Mesenchymal stem cell (in vitro differentiated cells and primary cell): ENCODE measurements around the gene LIX1L.

Source experiments
- DNase-seq: peaks from one replicate; pipeline ENCODE4 v3.0.0-alpha.2; 2013
- H2AFZ ChIP-seq: one replicate; pipeline ENCODE4 v1.6.1; 2013; ENCODE audit warnings: low read depth, mild to moderate bottlenecking, control low read depth, inconsistent platforms, low read length, moderate library complexity
- H2AK5ac ChIP-seq: 2 replicates; pipeline ENCODE4 v1.6.1; 2013; ENCODE audit warnings: low read length, moderate library complexity, mild to moderate bottlenecking, inconsistent platforms; ENCODE audit not compliant: severe bottlenecking
- H2BK120ac ChIP-seq: one replicate; pipeline ENCODE4 v1.6.1; 2013; ENCODE audit warnings: low read depth, mild to moderate bottlenecking, inconsistent platforms, low read length, moderate library complexity
- H2BK12ac ChIP-seq, 2 experiments: one replicate each; pipeline ENCODE4 v1.6.1; 2013; ENCODE audit warnings: inconsistent platforms in 2 of 2, low read length in 2 of 2, mild to moderate bottlenecking in 2 of 2, moderate library complexity in 2 of 2, control low read depth in 1 of 2
- H2BK15ac ChIP-seq: one replicate; pipeline ENCODE4 v1.6.1; 2013; ENCODE audit warnings: mild to moderate bottlenecking, low read depth, inconsistent platforms; ENCODE audit not compliant: poor library complexity, severe bottlenecking
- H2BK5ac ChIP-seq: 2 replicates; pipeline ENCODE4 v1.6.1; 2013; ENCODE audit warnings: low read depth, mild to moderate bottlenecking, low read length, control low read depth, inconsistent platforms; ENCODE audit not compliant: poor library complexity, severe bottlenecking
- H3K14ac ChIP-seq, 2 experiments: one replicate each; pipeline ENCODE4 v1.6.1; 2013; ENCODE audit warnings: inconsistent platforms in 2 of 2, low read length in 2 of 2, control low read depth in 1 of 2, mild to moderate bottlenecking in 1 of 2, moderate library complexity in 1 of 2
- H3K18ac ChIP-seq, 2 experiments: one replicate each; pipeline ENCODE4 v1.6.1; 2013; ENCODE audit warnings: inconsistent platforms in 2 of 2, low read length in 2 of 2, control low read depth in 1 of 2, low read depth in 1 of 2, mild to moderate bottlenecking in 1 of 2
- H3K23ac ChIP-seq, 2 experiments: one replicate each; pipeline ENCODE4 v1.6.1; 2013; ENCODE audit warnings: inconsistent platforms in 2 of 2, low read length in 2 of 2, mild to moderate bottlenecking in 2 of 2, moderate library complexity in 2 of 2, control low read depth in 1 of 2
- H3K27ac ChIP-seq: 2 replicates; pipeline ENCODE4 v1.5.1; 2013; ENCODE audit warnings: mild to moderate bottlenecking, moderate library complexity, low read length, control low read depth, inconsistent platforms; ENCODE audit not compliant: poor library complexity, severe bottlenecking
- H3K27me3 ChIP-seq, 2 experiments: 2 replicates each; pipeline versions ENCODE4 v1.6.1 to v1.7.0; 2013; ENCODE audit warnings: low read length in 2 of 2, mild to moderate bottlenecking in 2 of 2, moderate library complexity in 2 of 2, control low read depth in 1 of 2, inconsistent platforms in 1 of 2; ENCODE audit not compliant: control insufficient read depth in 1 of 2, insufficient read depth in 1 of 2
- H3K36me3 ChIP-seq, 2 experiments: 2 replicates each; pipeline versions ENCODE4 v1.6.1 to v1.7.0; 2013; ENCODE audit warnings: low read length in 2 of 2, control low read depth in 1 of 2, inconsistent platforms in 1 of 2, low read depth in 1 of 2, mild to moderate bottlenecking in 1 of 2; ENCODE audit not compliant: insufficient read depth in 2 of 2, control insufficient read depth in 1 of 2
- H3K4ac ChIP-seq, 2 experiments: one replicate each; pipeline ENCODE4 v1.6.1; 2013; ENCODE audit warnings: inconsistent platforms in 2 of 2, low read length in 2 of 2, mild to moderate bottlenecking in 2 of 2, moderate library complexity in 2 of 2, control low read depth in 1 of 2, low read depth in 1 of 2
- H3K4me1 ChIP-seq: 2 replicates; pipeline ENCODE4 v1.6.1; 2013; ENCODE audit warnings: low read depth, low read length, control low read depth; ENCODE audit not compliant: control insufficient read depth, insufficient read depth
- H3K4me2 ChIP-seq: 2 replicates; pipeline ENCODE4 v1.6.1; 2013; ENCODE audit warnings: low read length, mild to moderate bottlenecking, inconsistent platforms; ENCODE audit not compliant: poor library complexity, severe bottlenecking
- H3K4me3 ChIP-seq, 2 experiments: 2 replicates each; pipeline versions ENCODE4 v1.5.1 to v1.7.0; 2013; ENCODE audit warnings: low read length in 2 of 2, mild to moderate bottlenecking in 2 of 2, control low read depth in 1 of 2, low read depth in 1 of 2; ENCODE audit not compliant: insufficient read depth in 1 of 2
- H3K79me1 ChIP-seq: replicated peaks from 2 replicates; pipeline ENCODE4 v1.6.1; 2013; ENCODE audit warnings: mild to moderate bottlenecking, control low read depth, low read length, inconsistent platforms; ENCODE audit not compliant: poor library complexity, severe bottlenecking
- H3K9ac ChIP-seq: 2 replicates; pipeline ENCODE4 v1.7.0; 2013; ENCODE audit warnings: mild to moderate bottlenecking, low read length, moderate library complexity
- H3K9me3 ChIP-seq: 2 replicates; pipeline ENCODE4 v1.7.0; 2013; ENCODE audit warnings: mild to moderate bottlenecking, low read length; ENCODE audit not compliant: control insufficient read depth
- H4K8ac ChIP-seq: one replicate; pipeline ENCODE4 v1.6.1; 2013; ENCODE audit warnings: inconsistent platforms, mild to moderate bottlenecking, low read length, moderate library complexity
- H4K91ac ChIP-seq: one replicate; pipeline ENCODE4 v1.6.1; 2013; ENCODE audit warnings: mild to moderate bottlenecking, low read length, inconsistent platforms
- WGBS: methylation state at CpG from one replicate; pipeline ENCODE4 v1.1.7; 2013; ENCODE audit warnings: mixed read lengths; 5-methylcytosine and 5-hydroxymethylcytosine counted together

Gene LIX1L

GRCh38 chr1:145959333-145959732 is 1.5 kb upstream of the LIX1L start:
- no peak overlapping the region for H3K4ac ChIP-seq
- H2AFZ ChIP-seq: no peak overlapping the region
- H3K27me3 ChIP-seq: no peaks in the 10 kb centered on the region
- H2AK5ac ChIP-seq: no peak overlapping the region
- H3K14ac ChIP-seq: no peak overlapping the region
- no peaks in the 10 kb centered on the region for H3K36me3 ChIP-seq
- H2BK120ac ChIP-seq: no peak overlapping the region
- peak overlapping the region; percentile 2 to 51 for H2BK12ac ChIP-seq
- H3K18ac ChIP-seq: no peak overlapping the region
- H2BK15ac ChIP-seq: no peak overlapping the region
- H3K27ac ChIP-seq: no peak overlapping the region
- H4K91ac ChIP-seq: no peak overlapping the region
- H4K8ac ChIP-seq: no peak overlapping the region
- H3K4me3 ChIP-seq: no peak overlapping the region
- H2BK5ac ChIP-seq: no peak overlapping the region
- peaks cover 26% of the 10 kb centered on the region for H3K4me1 ChIP-seq
- H3K4me2 ChIP-seq: no peak overlapping the region
- no peak for DNase-seq
- H3K9me3 ChIP-seq: no peaks in the 10 kb centered on the region
- no peak overlapping the region for H3K9ac ChIP-seq
- peaks cover 8% of the 10 kb centered on the region for H3K79me1 ChIP-seq
- no peak overlapping the region for H3K23ac ChIP-seq

GRCh38 chr1:145958734-145959133 is 917 bp upstream of the LIX1L start:
- Histone ChIP-seq H2BK5ac (no peak overlapping the region), H3K4me3 (no peak overlapping the region), H3K9me3 (no peaks in the 10 kb centered on the region), H2AFZ (no peak overlapping the region), H4K91ac (no peak overlapping the region), H3K4ac (no peak overlapping the region), H3K14ac (no peak overlapping the region), H3K23ac (no peak overlapping the region), H4K8ac (no peak overlapping the region), H2AK5ac (no peak overlapping the region), H3K27me3 (no peaks in the 10 kb centered on the region), H2BK12ac (no peak overlapping the region), H3K4me2 (no peak overlapping the region), H3K79me1 (peaks cover 11% of the 10 kb centered on the region), H2BK15ac (no peak overlapping the region), H3K27ac (no peak overlapping the region), H3K36me3 (no peaks in the 10 kb centered on the region), H3K4me1 (peaks cover 24% of the 10 kb centered on the region), H3K18ac (no peak overlapping the region), H2BK120ac (no peak overlapping the region), H3K9ac (peak overlapping the region; percentile 62)
- no peak for DNase-seq

- H2BK5ac ChIP-seq: no peak overlapping the region
- H3K4ac ChIP-seq: no peak overlapping the region
- H3K14ac ChIP-seq: no peak overlapping the region
- H3K23ac ChIP-seq: no peak overlapping the region
- peaks cover 14% of the 10 kb centered on the region for H3K4me1 ChIP-seq
- WGBS: 28% methylated on average over 3 of the region's 3 CpGs
- peak overlapping the region; percentile 74 for H3K27ac ChIP-seq
- H3K4me3 ChIP-seq: peak overlapping the region in 1 of 2 experiments; percentile 90
- H3K79me1 ChIP-seq: peaks cover 13% of the 10 kb centered on the region
- peaks cover 0 to 1% of the 10 kb centered on the region in 2 experiments for H3K36me3 ChIP-seq
- no peaks in the 10 kb centered on the region for H3K27me3 ChIP-seq
- H2AK5ac ChIP-seq: no peak overlapping the region
- H2BK12ac ChIP-seq: no peak overlapping the region
- H3K9me3 ChIP-seq: no peaks in the 10 kb centered on the region
- no peak overlapping the region for H2AFZ ChIP-seq
- no peak overlapping the region for H2BK15ac ChIP-seq
- no peak overlapping the region for H4K8ac ChIP-seq
- no peak overlapping the region for H2BK120ac ChIP-seq
- no peak overlapping the region for H4K91ac ChIP-seq
- peak overlapping the region; percentile 96 for H3K9ac ChIP-seq
- peak overlapping the region; percentile 66 for H3K4me2 ChIP-seq
- peak; percentile 21 for DNase-seq
- H3K18ac ChIP-seq: no peak overlapping the region
These were observed 905 bp downstream of the LIX1L start for GRCh38 chr1:145956781-145957442.

- peak overlapping the region; percentile 96 for H3K9ac ChIP-seq
- H3K9me3 ChIP-seq: no peaks in the 10 kb centered on the region
- H3K27ac ChIP-seq: no peak overlapping the region
- H2BK120ac ChIP-seq: no peak overlapping the region
- H4K91ac ChIP-seq: no peak overlapping the region
- no peak overlapping the region for H3K18ac ChIP-seq
- no peak overlapping the region for H2BK15ac ChIP-seq
- DNase-seq: no peak
- no peak overlapping the region for H2AK5ac ChIP-seq
- H3K4me3 ChIP-seq: peak overlapping the region in 1 of 2 experiments; percentile 90
- H3K27me3 ChIP-seq: no peaks in the 10 kb centered on the region
- H3K23ac ChIP-seq: no peak overlapping the region
- no peak overlapping the region for H2BK12ac ChIP-seq
- peaks cover 9% of the 10 kb centered on the region for H3K4me1 ChIP-seq
- no peak overlapping the region for H2AFZ ChIP-seq
- H3K4ac ChIP-seq: no peak overlapping the region
- H4K8ac ChIP-seq: no peak overlapping the region
- H3K14ac ChIP-seq: no peak overlapping the region
- peaks cover 15% of the 10 kb centered on the region for H3K79me1 ChIP-seq
- peak overlapping the region; percentile 66 for H3K4me2 ChIP-seq
- H2BK5ac ChIP-seq: no peak overlapping the region
- peaks cover 0 to 5% of the 10 kb centered on the region in 2 experiments for H3K36me3 ChIP-seq
These were observed 1.5 kb downstream of the LIX1L start for GRCh38 chr1:145956361-145956760.
